Mononuclear cell (primary cell): Measurements from ENCODE around the gene ITPR3. TPM values are rescaled to one million over a fixed set of nuclear protein-coding genes. Genes with fewer than 3 reads are reported as not detected.

Experiments
- H3K27me3 ChIP-seq: 2 replicates; pipeline ENCODE4 v1.6.0; 2011; ENCODE audit warnings: low read length, control low read depth; ENCODE audit not compliant: insufficient read depth
- H3K4me1 ChIP-seq: 2 replicates; pipeline ENCODE4 v1.5.1; 2011; ENCODE audit warnings: mild to moderate bottlenecking, low read length, control low read depth; ENCODE audit not compliant: insufficient read depth
- H3K4me3 ChIP-seq: 2 replicates; pipeline ENCODE4 v1.5.1; 2011; ENCODE audit warnings: mild to moderate bottlenecking, low read length, moderate library complexity
- H3K9me3 ChIP-seq: 2 replicates; pipeline ENCODE4 v1.5.1; 2011; ENCODE audit warnings: low read depth, mild to moderate bottlenecking, control low read depth, low read length
- total RNA-seq: library from RNA; depleted of rRNA; stranded (reverse); fragments of >200 nt; gene quantifications from one replicate; pipeline ENCODE4 v1.2.3, GENCODE V29; 2012

Gene ITPR3
- total RNA-seq, 1 donor, result 13.6 TPM

DNA sequence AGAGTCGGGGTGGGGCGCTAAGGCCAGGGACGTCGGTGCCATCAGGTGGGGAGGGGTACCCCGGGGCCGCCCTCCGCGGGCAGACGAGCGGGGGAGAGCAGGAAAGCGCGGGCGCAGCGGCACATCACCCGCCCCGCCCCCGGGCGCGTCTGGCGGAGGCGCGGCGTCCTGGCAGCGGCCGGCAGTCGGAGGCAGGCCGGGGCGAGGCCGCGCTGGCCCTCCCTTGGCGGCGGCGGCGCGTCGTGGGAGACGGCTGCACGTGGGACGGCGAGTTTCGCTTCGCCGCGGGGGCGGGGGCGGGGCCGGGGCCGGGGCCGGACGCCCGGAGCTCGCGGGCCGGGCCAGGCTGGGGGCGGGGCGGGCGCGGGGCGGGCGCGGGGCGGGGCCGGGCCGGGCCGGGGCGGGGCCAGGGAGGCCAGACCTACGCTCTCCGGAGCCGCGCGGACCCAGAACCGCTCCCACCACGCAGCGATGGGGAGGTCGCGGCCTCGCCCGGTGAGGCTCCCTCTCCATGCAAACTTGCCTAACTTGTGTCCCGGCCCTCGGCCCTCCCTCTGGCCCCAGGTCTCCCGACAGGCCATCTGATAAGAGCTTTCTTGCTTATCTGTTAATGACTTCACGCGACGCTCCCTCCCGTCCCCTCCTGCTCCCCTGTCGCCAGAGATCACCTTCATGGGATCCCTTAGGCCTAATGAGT is 12.5 kb downstream of the ITPR3 start:
- H3K4me1 ChIP-seq, result peaks cover 26% of the 10 kb centered on the region
- H3K9me3 ChIP-seq, result no peaks in the 10 kb centered on the region
- H3K27me3 ChIP-seq, result peaks cover 8% of the 10 kb centered on the region
- H3K4me3 ChIP-seq, result peak overlapping the region; percentile 28

DNA sequence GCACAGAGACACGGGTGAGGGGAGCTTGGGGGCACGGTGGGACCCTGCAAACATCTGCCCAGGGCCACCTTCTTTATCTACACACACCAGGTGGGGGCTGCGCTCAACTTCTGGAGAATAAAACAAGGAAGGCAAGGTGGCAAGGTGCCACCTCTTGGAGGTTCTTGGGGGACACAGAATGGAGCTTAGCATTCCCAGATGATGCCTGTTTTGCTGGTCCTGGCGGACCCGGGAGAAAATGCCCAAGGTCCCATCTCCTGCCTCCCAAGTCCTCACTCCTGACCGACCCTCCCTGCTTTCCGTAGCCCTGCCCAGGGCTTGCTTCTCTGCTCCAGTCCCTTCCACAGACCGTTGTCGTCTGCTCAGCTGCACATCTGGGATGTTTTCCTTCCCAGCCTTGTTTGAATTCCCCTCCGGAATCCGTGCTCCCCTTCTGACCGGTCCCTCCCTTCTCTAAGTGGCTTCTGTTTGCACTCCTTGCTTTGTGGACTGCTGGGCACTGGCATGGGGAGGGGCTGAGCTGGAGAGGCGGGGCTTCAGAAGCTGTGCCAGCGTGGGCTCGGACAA is 13.1 kb downstream of the ITPR3 start:
- Histone ChIP-seq H3K4me3 (peak overlapping the region; percentile 28), H3K4me1 (peaks cover 25% of the 10 kb centered on the region), H3K9me3 (no peaks in the 10 kb centered on the region), H3K27me3 (peaks cover 8% of the 10 kb centered on the region)

- Histone ChIP-seq H3K9me3 (no peaks in the 10 kb centered on the region), H3K27me3 (peaks cover 8% of the 10 kb centered on the region), H3K4me3 (no peak overlapping the region), H3K4me1 (peaks cover 25% of the 10 kb centered on the region)
These were observed 13.8 kb downstream of the ITPR3 start for GRCh38 chr6:33634946-33635345.

DNA sequence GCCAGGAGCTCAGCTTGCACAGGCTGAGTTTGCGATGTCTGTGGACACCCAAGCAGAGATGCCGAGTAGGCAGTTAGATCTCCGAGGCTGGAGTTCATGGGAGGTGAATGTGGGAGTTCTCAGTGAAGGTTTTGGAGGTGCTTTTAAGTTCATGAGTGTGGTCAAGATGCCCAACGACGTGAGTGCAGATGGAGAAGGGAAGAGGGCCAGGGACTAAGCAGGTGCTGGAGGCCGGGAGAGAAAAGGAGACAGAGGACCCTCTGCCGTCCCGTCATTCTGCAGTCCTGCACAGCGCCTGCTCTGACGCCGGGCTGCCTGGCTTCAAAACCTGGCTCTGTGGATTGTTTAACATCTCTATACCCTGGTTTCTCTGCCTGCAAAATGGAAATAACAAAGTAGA is 15.5 kb downstream of the ITPR3 start:
- H3K27me3 ChIP-seq, result peaks cover 8% of the 10 kb centered on the region
- H3K9me3 ChIP-seq, result no peaks in the 10 kb centered on the region
- H3K4me1 ChIP-seq, result peaks cover 25% of the 10 kb centered on the region
- H3K4me3 ChIP-seq, result no peak overlapping the region

- H3K4me3 ChIP-seq, result no peak overlapping the region
- peaks cover 14% of the 10 kb centered on the region for H3K4me1 ChIP-seq
- H3K9me3 ChIP-seq, result no peaks in the 10 kb centered on the region
- peaks cover 8% of the 10 kb centered on the region for H3K27me3 ChIP-seq
These were observed 17.4 kb downstream of the ITPR3 start for GRCh38 chr6:33638556-33638955.

DNA sequence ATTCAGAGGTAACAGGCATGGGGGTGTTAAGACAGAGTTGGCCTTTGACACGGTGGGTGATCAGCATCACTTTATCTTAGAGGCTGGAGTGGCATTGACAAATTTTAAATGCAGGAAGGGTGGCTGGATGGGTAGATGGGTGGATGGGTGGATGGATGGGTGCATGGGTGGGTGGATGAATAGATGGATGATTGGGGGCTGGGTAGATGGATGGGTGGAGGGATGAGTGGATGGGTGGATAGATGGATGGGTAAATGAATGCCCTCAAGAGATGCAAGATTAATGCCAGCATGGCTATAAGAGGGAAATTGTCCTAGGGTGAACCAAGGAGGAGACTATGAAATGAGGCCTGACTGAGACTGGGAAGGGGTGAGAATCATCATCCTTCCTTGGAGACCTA is 18.4 kb downstream of the ITPR3 start:
- Histone ChIP-seq H3K4me1 (peaks cover 5% of the 10 kb centered on the region), H3K9me3 (no peaks in the 10 kb centered on the region), H3K27me3 (peaks cover under 1% of the 10 kb centered on the region), H3K4me3 (no peak overlapping the region)

DNA sequence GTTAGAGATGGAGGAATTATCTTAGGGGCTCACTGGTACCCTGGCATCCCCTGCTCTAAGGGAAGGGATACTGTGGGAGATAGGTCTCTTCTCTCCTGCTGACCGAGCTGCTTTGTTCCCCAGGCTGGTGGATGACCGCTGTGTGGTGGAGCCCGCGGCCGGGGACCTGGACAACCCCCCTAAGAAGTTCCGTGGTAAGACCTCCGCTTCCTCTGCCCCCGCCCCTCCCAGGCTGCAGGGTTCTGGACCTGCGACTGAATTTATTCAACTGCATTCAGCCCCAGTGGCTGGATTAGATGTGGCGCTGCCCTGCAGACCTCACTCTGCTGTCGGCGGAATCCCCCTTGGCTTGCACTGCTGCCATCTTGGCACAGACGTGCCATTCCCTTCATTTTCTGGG is 19.2 kb downstream of the ITPR3 start:
- H3K4me3 ChIP-seq, result no peak overlapping the region
- no peaks in the 10 kb centered on the region for H3K27me3 ChIP-seq
- H3K9me3 ChIP-seq, result no peaks in the 10 kb centered on the region
- H3K4me1 ChIP-seq, result no peaks in the 10 kb centered on the region

DNA sequence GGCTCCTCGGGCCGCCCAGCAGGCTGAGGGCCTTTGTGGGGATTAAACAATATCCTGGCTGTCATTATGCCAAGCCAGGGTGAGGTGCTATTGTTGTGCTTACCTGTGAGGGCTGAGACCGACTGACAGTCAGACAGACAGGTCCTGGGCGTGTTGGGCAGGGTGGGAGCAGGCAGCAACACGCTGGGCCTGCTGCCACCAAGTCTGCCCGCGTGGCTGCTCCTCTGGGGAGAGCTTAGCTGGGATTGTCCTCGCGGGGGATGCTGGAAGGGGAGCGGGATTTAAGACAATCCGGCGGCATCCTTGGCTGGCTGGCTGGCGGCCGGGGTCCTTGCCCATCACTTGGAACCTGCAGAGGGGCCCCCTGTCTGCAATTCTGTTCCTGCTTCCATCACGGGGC is 20.0 kb downstream of the ITPR3 start:
- Histone ChIP-seq H3K4me3 (no peak overlapping the region), H3K4me1 (no peaks in the 10 kb centered on the region), H3K9me3 (no peaks in the 10 kb centered on the region), H3K27me3 (no peaks in the 10 kb centered on the region)

DNA sequence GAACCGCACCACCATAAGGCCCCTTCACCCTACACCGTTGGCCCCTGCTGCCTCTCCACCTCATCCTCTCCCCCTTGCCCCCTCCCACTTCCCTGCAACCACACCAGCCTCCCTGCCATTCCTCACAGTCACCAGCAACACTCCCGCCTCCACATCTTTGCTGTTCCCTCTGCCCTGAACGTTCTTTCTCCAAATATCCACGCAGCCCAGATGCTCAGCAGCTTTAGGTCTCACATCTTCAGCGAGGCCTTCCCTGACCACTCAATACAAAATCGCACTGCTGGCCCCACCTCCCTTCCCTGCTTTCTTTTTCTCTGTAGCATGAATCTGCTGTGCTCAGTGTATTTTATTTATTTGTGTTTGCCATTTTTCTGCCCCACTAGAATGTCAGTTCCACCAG is 20.5 kb downstream of the ITPR3 start:
- Histone ChIP-seq H3K4me1 (no peaks in the 10 kb centered on the region), H3K4me3 (no peak overlapping the region), H3K9me3 (no peaks in the 10 kb centered on the region), H3K27me3 (no peaks in the 10 kb centered on the region)

DNA sequence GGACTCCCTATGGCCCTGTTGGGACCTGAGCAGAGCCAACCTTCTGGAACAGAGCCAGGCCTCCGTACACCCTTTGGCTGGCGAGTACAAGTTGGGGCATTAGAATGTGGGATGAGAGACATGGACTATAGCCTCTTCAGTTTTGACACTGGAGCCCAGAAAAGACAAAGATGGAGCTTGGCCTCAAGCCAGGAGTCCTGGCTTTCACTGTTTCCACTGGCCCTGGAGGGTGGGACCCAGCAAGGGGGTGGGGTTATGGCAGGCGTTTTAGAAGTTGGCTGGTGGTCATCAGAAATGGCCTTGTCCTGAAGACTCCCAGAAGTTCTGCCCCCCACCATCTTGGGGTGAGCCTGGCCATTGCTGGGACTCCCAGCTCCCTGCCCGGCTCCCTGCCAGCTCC is 21.8 kb downstream of the ITPR3 start:
- H3K9me3 ChIP-seq, result no peaks in the 10 kb centered on the region
- no peak overlapping the region for H3K4me3 ChIP-seq
- H3K27me3 ChIP-seq, result no peaks in the 10 kb centered on the region
- no peaks in the 10 kb centered on the region for H3K4me1 ChIP-seq

DNA sequence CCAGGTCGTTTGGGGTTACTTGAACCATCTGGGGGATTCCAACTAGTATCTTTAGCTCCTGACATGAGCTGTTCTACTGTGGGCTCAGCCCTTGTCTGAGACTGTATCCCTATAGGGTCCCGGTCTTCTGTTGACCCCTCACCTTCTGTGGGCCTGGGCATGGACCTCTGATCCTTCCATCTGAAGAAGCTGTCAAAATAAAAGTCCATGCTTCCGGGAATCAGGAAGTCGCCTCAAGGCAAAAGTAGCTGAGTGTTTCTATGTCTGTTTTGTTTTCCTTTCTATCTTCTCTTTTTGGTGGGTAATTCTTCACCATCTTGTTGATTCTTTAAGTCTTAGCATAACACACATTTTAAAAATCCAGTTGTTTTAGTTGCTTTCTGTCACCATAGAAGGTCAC is 30.3 kb downstream of the ITPR3 start:
- Histone ChIP-seq H3K4me1 (no peaks in the 10 kb centered on the region), H3K27me3 (no peaks in the 10 kb centered on the region), H3K4me3 (no peak overlapping the region), H3K9me3 (no peaks in the 10 kb centered on the region)

- Histone ChIP-seq H3K27me3 (no peaks in the 10 kb centered on the region), H3K9me3 (no peaks in the 10 kb centered on the region), H3K4me1 (no peaks in the 10 kb centered on the region)
These were observed 30.9 kb downstream of the ITPR3 start for GRCh38 chr6:33652002-33652401.

GRCh38 chr6:33654831-33655554 is 33.9 kb downstream of the ITPR3 start:
- no peaks in the 10 kb centered on the region for H3K27me3 ChIP-seq
- H3K9me3 ChIP-seq, result no peaks in the 10 kb centered on the region
- H3K4me1 ChIP-seq, result no peaks in the 10 kb centered on the region
- H3K4me3 ChIP-seq, result no peak overlapping the region

More at GRCh38 chr6:33652002-33652401, 30.9 kb downstream of the ITPR3 start:
- H3K4me3 ChIP-seq, result no peak overlapping the region

DNA sequence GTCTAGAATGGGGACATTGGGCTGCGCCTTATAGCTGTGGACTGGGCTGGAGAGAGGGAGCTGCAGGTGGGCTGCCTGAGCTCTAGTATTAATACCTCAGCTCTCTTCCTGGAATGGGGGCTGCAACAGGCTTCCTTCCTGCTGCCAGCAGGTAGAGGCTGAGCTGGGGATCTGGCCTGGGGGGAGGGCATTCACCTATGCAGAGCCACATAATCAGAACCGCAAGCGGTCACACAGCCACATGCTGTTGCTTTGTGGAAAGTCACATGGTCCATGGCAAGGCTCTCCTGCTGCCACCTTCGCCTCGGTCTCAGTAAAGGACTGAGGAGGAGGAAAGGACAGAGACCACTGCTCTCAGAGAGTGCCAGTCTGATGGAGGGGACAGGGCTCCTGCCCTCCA is 35.7 kb downstream of the ITPR3 start:
- Histone ChIP-seq H3K4me1 (no peaks in the 10 kb centered on the region), H3K4me3 (no peak overlapping the region), H3K27me3 (no peaks in the 10 kb centered on the region), H3K9me3 (no peaks in the 10 kb centered on the region)

GRCh38 chr6:33658982-33659689 is 38.0 kb downstream of the ITPR3 start:
- Histone ChIP-seq H3K4me3 (no peak overlapping the region), H3K27me3 (no peaks in the 10 kb centered on the region), H3K9me3 (no peaks in the 10 kb centered on the region), H3K4me1 (no peaks in the 10 kb centered on the region)
